HG02759 (cell line): Measurements from ENCODE around the gene GNAS-AS1.

Experiments
- ATAC-seq: cut with Tn5 transposase; IDR thresholded peaks from one replicate; pipeline ENCODE4 v1.9.1; 2021; ENCODE audit warnings: mild to moderate bottlenecking, moderate library complexity; ENCODE audit not compliant: unreplicated experiment

The GNAS-AS1 gene

GRCh38 chr20:58863044-58863790 is 12.5 kb upstream of the GNAS-AS1 start:
- ATAC-seq = no peak

- ATAC-seq = no peak
These were observed 5.0 kb upstream of the GNAS-AS1 start for GRCh38 chr20:58855506-58856389.

- no peak for ATAC-seq
These were observed 4.2 kb upstream of the GNAS-AS1 start for GRCh38 chr20:58854638-58855471.

- ATAC-seq = no peak
These were observed 3.4 kb upstream of the GNAS-AS1 start for GRCh38 chr20:58853976-58854637.

- ATAC-seq = no peak
These were observed 2.8 kb upstream of the GNAS-AS1 start for GRCh38 chr20:58853466-58853865.

GRCh38 chr20:58852543-58853271 is 2.0 kb upstream of the GNAS-AS1 start, which contains the start of gene GNAS:
GNAS (plus strand) TSS chr20:58852716.
- no peak for ATAC-seq

- no peak for ATAC-seq
These were observed 1.3 kb upstream of the GNAS-AS1 start for GRCh38 chr20:58851969-58852458.

GRCh38 chr20:58851221-58851968 is 693 bp upstream of the GNAS-AS1 start:
- ATAC-seq = no peak

- no peak for ATAC-seq
These were observed 3.2 kb downstream of the GNAS-AS1 start for GRCh38 chr20:58847463-58847862.

- ATAC-seq = no peak
These were observed 5.0 kb downstream of the GNAS-AS1 start for GRCh38 chr20:58845706-58846105.

- ATAC-seq = no peak
These were observed 7.6 kb downstream of the GNAS-AS1 start for GRCh38 chr20:58843128-58843556.

- no peak for ATAC-seq
These were observed 8.4 kb downstream of the GNAS-AS1 start for GRCh38 chr20:58842276-58842675.

- ATAC-seq = no peak
These were observed 9.0 kb downstream of the GNAS-AS1 start for GRCh38 chr20:58841539-58842264.

GRCh38 chr20:58840816-58841538 is 9.7 kb downstream of the GNAS-AS1 start:
- ATAC-seq = no peak

GRCh38 chr20:58839991-58840747 is 10.5 kb downstream of the GNAS-AS1 start:
- ATAC-seq = no peak

- ATAC-seq = no peak
These were observed 11.2 kb downstream of the GNAS-AS1 start for GRCh38 chr20:58839474-58839874.

GRCh38 chr20:58838174-58838573 is 12.5 kb downstream of the GNAS-AS1 start:
- ATAC-seq = no peak
